ENCODE measurements around the gene EIF2A. TPM values are rescaled to one million over a fixed set of nuclear protein-coding genes. Genes with fewer than 3 reads are reported as not detected.

The EIF2A gene
- total and polyA plus RNA-seq, 2 of the 13 experiments (the other 11 are each of a cell fraction or from before 2014, with no cell fraction given) = 124 to 139 TPM

DNA sequence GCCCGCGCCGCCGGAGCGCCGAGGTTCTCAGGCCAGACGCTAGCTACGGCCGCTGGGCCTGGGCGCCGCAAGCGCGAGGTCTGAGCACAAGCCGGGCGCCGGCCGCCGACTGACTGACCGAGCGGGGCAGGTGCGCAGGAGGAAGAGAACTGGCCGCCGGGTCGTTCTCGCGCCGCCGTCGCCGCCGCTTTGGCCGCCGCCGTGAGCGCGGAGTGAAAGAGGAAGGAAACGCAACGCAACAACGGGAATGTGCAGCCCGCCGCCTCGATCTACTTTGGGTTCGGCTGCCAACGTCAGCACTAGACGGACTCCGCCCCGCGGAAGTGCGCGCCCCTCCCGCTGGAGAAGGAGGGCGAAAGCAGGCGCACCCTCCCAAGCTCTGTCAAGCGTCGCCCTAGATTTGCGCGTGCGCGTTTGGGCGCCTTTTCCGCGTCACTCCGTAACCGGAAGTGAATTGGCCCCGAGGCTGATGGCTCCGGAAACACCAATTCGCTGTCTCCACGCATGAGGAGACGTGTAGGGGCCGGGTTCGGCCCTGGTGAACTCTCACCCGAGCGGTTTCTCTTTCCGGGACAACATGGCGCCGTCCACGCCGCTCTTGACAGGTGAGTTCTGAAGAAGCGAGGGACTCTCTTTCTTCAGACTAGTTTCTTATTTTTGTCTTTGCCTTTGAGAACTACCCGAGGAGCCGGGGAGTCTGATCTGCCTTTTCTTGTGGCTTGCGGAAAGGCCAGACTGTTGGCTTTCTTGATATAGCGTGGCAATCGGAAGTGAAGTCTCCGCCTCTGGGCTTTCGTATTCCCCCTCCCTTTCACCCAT is at the start of gene EIF2A, which contains the start of gene SERP1 (continued):
- TF ChIP-seq, protein P1, sequence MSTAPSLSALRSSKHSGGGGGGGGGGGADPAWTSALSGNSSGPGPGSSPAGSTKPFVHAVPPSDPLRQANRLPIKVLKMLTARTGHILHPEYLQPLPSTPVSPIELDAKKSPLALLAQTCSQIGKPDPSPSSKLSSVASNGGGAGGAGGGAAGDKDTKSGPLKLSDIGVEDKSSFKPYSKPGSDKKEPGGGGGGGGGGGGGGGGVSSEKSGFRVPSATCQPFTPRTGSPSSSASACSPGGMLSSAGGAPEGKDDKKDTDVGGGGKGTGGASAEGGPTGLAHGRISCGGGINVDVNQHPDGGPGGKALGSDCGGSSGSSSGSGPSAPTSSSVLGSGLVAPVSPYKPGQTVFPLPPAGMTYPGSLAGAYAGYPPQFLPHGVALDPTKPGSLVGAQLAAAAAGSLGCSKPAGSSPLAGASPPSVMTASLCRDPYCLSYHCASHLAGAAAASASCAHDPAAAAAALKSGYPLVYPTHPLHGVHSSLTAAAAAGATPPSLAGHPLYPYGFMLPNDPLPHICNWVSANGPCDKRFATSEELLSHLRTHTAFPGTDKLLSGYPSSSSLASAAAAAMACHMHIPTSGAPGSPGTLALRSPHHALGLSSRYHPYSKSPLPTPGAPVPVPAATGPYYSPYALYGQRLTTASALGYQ (CRISPR knock-in tag; IDR thresholded peaks at IDR 0.05) = no peak; the same call in 1 of the 2 replicates
- TF ChIP-seq ZNF230 (CRISPR knock-in tag; IDR thresholded peaks at IDR 0.05) (0 out of 2 replicates have a peak, but pooled peaks have one; percentile 36), ZFP36L1 (CRISPR knock-in tag; IDR thresholded peaks at IDR 0.05) (0 out of 2 replicates have a peak, but pooled peaks have one; percentile 4), ZFP1 (CRISPR knock-in tag; IDR thresholded peaks at IDR 0.05) (peak; percentile 58; the same call in 1 of the 2 replicates), TSC22D2 (CRISPR knock-in tag; IDR thresholded peaks at IDR 0.05; ENCODE audit: borderline replicate concordance) (no peak), HOXA9 (CRISPR knock-in tag; IDR thresholded peaks at IDR 0.05; ENCODE audit: borderline replicate concordance) (0 out of 2 replicates have a peak, but pooled peaks have one; percentile 81), SMAD3 (CRISPR knock-in tag; IDR thresholded peaks at IDR 0.05) (peak; percentile 65; the same call in 1 of the 2 replicates), AHR (CRISPR knock-in tag; IDR thresholded peaks at IDR 0.05) (no peak), ATAD3A (CRISPR knock-in tag; IDR thresholded peaks at IDR 0.05) (peak; percentile 43; the same call in 1 of the 2 replicates), ZBTB20 (CRISPR knock-in tag; IDR thresholded peaks at IDR 0.05; ENCODE audit: borderline replicate concordance, low read depth) (peak; percentile 83)
- TF ChIP-seq, protein P2, sequence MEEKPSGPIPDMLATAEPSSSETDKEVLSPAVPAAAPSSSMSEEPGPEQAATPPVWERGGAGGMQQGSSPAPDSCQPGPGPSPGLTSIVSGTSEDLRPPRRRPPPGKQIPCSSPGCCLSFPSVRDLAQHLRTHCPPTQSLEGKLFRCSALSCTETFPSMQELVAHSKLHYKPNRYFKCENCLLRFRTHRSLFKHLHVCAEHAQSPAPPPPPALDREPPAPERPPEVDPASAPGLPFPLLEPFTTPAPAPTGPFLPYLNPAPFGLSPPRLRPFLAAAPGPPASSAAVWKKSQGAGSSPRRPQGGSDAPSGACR (CRISPR knock-in tag; IDR thresholded peaks at IDR 0.05) = peak; percentile 85; the same call in 1 of the 2 replicates
- TF ChIP-seq, protein P3, sequence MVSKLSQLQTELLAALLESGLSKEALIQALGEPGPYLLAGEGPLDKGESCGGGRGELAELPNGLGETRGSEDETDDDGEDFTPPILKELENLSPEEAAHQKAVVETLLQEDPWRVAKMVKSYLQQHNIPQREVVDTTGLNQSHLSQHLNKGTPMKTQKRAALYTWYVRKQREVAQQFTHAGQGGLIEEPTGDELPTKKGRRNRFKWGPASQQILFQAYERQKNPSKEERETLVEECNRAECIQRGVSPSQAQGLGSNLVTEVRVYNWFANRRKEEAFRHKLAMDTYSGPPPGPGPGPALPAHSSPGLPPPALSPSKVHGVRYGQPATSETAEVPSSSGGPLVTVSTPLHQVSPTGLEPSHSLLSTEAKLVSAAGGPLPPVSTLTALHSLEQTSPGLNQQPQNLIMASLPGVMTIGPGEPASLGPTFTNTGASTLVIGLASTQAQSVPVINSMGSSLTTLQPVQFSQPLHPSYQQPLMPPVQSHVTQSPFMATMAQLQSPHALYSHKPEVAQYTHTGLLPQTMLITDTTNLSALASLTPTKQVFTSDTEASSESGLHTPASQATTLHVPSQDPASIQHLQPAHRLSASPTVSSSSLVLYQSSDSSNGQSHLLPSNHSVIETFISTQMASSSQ (IDR thresholded peaks at IDR 0.05; ENCODE audit: low read depth) = no peak; the same call in 1 of the 2 replicates
- TF ChIP-seq, protein P3 (CRISPR knock-in tag; IDR thresholded peaks at IDR 0.05; ENCODE audit: borderline replicate concordance) = peak; percentile 82; the same call in 1 of the 2 replicates
- TF ChIP-seq, protein P4, sequence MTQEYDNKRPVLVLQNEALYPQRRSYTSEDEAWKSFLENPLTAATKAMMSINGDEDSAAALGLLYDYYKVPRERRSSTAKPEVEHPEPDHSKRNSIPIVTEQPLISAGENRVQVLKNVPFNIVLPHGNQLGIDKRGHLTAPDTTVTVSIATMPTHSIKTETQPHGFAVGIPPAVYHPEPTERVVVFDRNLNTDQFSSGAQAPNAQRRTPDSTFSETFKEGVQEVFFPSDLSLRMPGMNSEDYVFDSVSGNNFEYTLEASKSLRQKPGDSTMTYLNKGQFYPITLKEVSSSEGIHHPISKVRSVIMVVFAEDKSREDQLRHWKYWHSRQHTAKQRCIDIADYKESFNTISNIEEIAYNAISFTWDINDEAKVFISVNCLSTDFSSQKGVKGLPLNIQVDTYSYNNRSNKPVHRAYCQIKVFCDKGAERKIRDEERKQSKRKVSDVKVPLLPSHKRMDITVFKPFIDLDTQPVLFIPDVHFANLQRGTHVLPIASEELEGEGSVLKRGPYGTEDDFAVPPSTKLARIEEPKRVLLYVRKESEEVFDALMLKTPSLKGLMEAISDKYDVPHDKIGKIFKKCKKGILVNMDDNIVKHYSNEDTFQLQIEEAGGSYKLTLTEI (CRISPR knock-in tag; conservative IDR thresholded peaks at IDR 0.05) = no peak
- TF ChIP-seq, protein P5, sequence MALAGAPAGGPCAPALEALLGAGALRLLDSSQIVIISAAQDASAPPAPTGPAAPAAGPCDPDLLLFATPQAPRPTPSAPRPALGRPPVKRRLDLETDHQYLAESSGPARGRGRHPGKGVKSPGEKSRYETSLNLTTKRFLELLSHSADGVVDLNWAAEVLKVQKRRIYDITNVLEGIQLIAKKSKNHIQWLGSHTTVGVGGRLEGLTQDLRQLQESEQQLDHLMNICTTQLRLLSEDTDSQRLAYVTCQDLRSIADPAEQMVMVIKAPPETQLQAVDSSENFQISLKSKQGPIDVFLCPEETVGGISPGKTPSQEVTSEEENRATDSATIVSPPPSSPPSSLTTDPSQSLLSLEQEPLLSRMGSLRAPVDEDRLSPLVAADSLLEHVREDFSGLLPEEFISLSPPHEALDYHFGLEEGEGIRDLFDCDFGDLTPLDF (CRISPR knock-in tag; IDR thresholded peaks at IDR 0.05) = no peak; the same call in none of the 2 replicates
- TF ChIP-seq, protein P6, sequence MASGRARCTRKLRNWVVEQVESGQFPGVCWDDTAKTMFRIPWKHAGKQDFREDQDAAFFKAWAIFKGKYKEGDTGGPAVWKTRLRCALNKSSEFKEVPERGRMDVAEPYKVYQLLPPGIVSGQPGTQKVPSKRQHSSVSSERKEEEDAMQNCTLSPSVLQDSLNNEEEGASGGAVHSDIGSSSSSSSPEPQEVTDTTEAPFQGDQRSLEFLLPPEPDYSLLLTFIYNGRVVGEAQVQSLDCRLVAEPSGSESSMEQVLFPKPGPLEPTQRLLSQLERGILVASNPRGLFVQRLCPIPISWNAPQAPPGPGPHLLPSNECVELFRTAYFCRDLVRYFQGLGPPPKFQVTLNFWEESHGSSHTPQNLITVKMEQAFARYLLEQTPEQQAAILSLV (CRISPR knock-in tag; IDR thresholded peaks at IDR 0.05; ENCODE audit: borderline replicate concordance) = peak; percentile 80; the same call in 1 of the 2 replicates
